ENCODE measurements around the gene MAP2K7.

Gene MAP2K7

GRCh38 chr19:7879836-7880235, 23.8 kb upstream of the MAP2K7 start:
- TF ChIP-seq GABPA (IDR thresholded peaks at IDR 0.05; ENCODE audit: low read depth) (no peak), CTCF (IDR thresholded peaks at IDR 0.05; ENCODE audit: insufficient read depth, low read length) (no peak), SPI1 (IDR thresholded peaks at IDR 0.05; ENCODE audit: borderline replicate concordance, low read depth) (no peak), POLR2AphosphoS5 (IDR thresholded peaks at IDR 0.05; ENCODE audit: low read depth) (no peak), REST (IDR thresholded peaks at IDR 0.05; ENCODE audit: insufficient replicate concordance, low read depth) (no peak)
- H3K27me3 ChIP-seq (ENCODE audit: insufficient read depth, poor library complexity, severe bottlenecking), result peaks cover 4% of the 10 kb centered on the region
- H3K27ac ChIP-seq (replicated peaks), result no peak overlapping the region
- no peak overlapping the region for H3K4me3 ChIP-seq (replicated peaks; ENCODE audit: insufficient read depth, low read length)
- DNase-seq (ENCODE audit: low read depth in 1 of 2, low spot score in 1 of 2), result no peak

- Histone ChIP-seq H3K27ac (replicated peaks) (no peak overlapping the region), H3K27me3 (ENCODE audit: insufficient read depth, poor library complexity, severe bottlenecking) (peaks cover 3% of the 10 kb centered on the region), H3K4me3 (replicated peaks; ENCODE audit: insufficient read depth, low read length) (no peak overlapping the region)
- DNase-seq (ENCODE audit: low read depth in 1 of 2, low spot score in 1 of 2), result no peak
- TF ChIP-seq REST (IDR thresholded peaks at IDR 0.05; ENCODE audit: insufficient replicate concordance, low read depth), result no peak
- no peak for TF ChIP-seq POLR2AphosphoS5 (IDR thresholded peaks at IDR 0.05; ENCODE audit: low read depth)
- no peak for TF ChIP-seq SPI1 (IDR thresholded peaks at IDR 0.05; ENCODE audit: borderline replicate concordance, low read depth)
- no peak for TF ChIP-seq CTCF (IDR thresholded peaks at IDR 0.05; ENCODE audit: insufficient read depth, low read length)
- no peak for TF ChIP-seq GABPA (IDR thresholded peaks at IDR 0.05; ENCODE audit: low read depth)
Observed at GRCh38 chr19:7881910-7882309, 21.8 kb upstream of the MAP2K7 start.

GRCh38 chr19:7883105-7883504, 20.6 kb upstream of the MAP2K7 start:
- Histone ChIP-seq H3K4me3 (replicated peaks; ENCODE audit: insufficient read depth, low read length) (no peak overlapping the region), H3K27ac (replicated peaks) (no peak overlapping the region), H3K27me3 (ENCODE audit: insufficient read depth, poor library complexity, severe bottlenecking) (peaks cover 10% of the 10 kb centered on the region)
- TF ChIP-seq SPI1 (IDR thresholded peaks at IDR 0.05; ENCODE audit: borderline replicate concordance, low read depth) (no peak), GABPA (IDR thresholded peaks at IDR 0.05; ENCODE audit: low read depth) (no peak), POLR2AphosphoS5 (IDR thresholded peaks at IDR 0.05; ENCODE audit: low read depth) (no peak), CTCF (IDR thresholded peaks at IDR 0.05; ENCODE audit: insufficient read depth, low read length) (no peak), REST (IDR thresholded peaks at IDR 0.05; ENCODE audit: insufficient replicate concordance, low read depth) (no peak)
- DNase-seq (ENCODE audit: low read depth in 1 of 2, low spot score in 1 of 2), result no peak
